ENCODE results near the gene GRK5. TPM values are rescaled to one million over a fixed set of nuclear protein-coding genes. Genes with fewer than 3 reads are reported as not detected.
A peak's percentile ranks its signal among the peaks of the same experiment; 100 is the strongest.

The GRK5 gene
- total RNA-seq, 1 donor from 2014 or later: 21.3 TPM

DNA sequence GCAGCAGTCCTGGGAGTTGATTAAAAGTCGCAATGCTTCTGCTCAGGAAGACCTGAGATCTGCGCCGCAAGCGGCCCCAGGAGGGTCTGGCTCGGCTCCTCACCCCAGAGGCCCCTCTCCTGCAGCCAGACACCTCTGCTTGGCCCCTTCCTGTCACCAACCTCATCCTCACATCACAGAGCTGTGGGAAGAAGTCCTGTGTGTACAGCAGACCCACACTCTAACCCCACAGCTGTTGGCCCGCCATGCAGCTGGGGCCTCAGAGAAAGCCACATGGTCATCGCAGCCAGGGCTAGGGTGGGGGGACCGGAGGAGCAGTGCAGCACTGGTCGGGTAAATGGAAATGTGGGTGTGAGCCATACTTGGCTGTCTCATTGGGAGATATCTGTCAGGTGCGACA lies 237.5 kb downstream of the GRK5 start:
- DNase-seq: no peak
- no peaks in the 10 kb centered on the region for H3K27me3 Mint-ChIP-seq
- POLR2A ChIA-PET: interaction anchor here (0.6 to 1.9 kb wide), 6 partner anchors 33 to 376 kb away, joined by 3 to 10 read pairs (median 7); partner anchors contain the start of gene GRK5
- H3K27ac Mint-ChIP-seq: no peak overlapping the region
- no peak for ATAC-seq (ENCODE audit: low read depth)
- intact Hi-C loops (cut with micrococcal nuclease): loop anchor here (1.0 to 5.0 kb wide), 7 partner anchors 17 to 412 kb away; no protein-coding TSS in a partner anchor
- no peak overlapping the region for H3K4me3 Mint-ChIP-seq
- TF ChIP-seq, protein P1, sequence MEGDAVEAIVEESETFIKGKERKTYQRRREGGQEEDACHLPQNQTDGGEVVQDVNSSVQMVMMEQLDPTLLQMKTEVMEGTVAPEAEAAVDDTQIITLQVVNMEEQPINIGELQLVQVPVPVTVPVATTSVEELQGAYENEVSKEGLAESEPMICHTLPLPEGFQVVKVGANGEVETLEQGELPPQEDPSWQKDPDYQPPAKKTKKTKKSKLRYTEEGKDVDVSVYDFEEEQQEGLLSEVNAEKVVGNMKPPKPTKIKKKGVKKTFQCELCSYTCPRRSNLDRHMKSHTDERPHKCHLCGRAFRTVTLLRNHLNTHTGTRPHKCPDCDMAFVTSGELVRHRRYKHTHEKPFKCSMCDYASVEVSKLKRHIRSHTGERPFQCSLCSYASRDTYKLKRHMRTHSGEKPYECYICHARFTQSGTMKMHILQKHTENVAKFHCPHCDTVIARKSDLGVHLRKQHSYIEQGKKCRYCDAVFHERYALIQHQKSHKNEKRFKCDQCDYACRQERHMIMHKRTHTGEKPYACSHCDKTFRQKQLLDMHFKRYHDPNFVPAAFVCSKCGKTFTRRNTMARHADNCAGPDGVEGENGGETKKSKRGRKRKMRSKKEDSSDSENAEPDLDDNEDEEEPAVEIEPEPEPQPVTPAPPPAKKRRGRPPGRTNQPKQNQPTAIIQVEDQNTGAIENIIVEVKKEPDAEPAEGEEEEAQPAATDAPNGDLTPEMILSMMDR (IDR thresholded peaks at IDR 0.05): no peak
- CTCF ChIA-PET: interaction anchor here (0.5 to 6.0 kb wide), 16 partner anchors 11 to 425 kb away, joined by 3 to 74 read pairs (median 5); partner anchors contain the start of genes GRK5 and RGS10
- peaks cover 47% of the 10 kb centered on the region for H3K36me3 Mint-ChIP-seq (ENCODE audit: low read depth)
- H3K4me1 Mint-ChIP-seq: peaks cover 25% of the 10 kb centered on the region
- no peaks in the 10 kb centered on the region for H3K9me3 Mint-ChIP-seq

GRCh38 chr10:119445311-119445934 lies 238.1 kb downstream of the GRK5 start:
- intact Hi-C loops (cut with micrococcal nuclease): loop anchor here (1.0 kb wide), 6 partner anchors 17 to 246 kb away; no protein-coding TSS in a partner anchor
- Mint-ChIP-seq H3K27me3 (no peaks in the 10 kb centered on the region), H3K4me1 (peaks cover 31% of the 10 kb centered on the region), H3K27ac (peak overlapping the region; percentile 61), H3K4me3 (no peak overlapping the region), H3K9me3 (no peaks in the 10 kb centered on the region), H3K36me3 (ENCODE audit: low read depth) (peaks cover 48% of the 10 kb centered on the region)
- CTCF ChIA-PET: interaction anchor here (0.5 to 6.0 kb wide), 18 partner anchors 11 to 424 kb away, joined by 3 to 74 read pairs (median 5); partner anchors contain the start of genes GRK5 and RGS10
- TF ChIP-seq, protein P1 (IDR thresholded peaks at IDR 0.05): peak; percentile 57
- POLR2A ChIA-PET: interaction anchor here (0.6 to 1.9 kb wide), 7 partner anchors 14 to 376 kb away, joined by 3 to 10 read pairs (median 6); partner anchors contain the start of gene GRK5
- peak; percentile 74 for DNase-seq
- ATAC-seq (ENCODE audit: low read depth): peak; percentile 70

DNA sequence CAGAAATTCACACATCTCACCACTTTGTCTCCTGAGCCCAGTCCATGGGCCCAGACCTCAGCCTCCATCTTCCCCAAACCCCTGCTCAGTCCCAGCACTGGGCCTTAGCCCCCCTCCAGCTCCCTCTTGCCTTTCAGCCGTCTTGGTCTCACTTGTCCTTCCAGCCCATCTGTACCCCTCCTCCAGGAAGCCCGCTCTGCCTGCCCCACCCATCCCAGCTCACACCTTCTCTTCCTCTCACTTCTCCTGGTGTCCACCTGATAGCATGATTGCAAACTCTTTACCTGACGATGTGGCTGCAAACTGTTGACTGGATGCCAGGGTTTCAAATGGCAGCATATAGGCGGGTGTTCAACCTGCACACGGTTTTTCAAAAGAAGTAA lies 238.6 kb downstream of the GRK5 start:
- intact Hi-C loops (cut with micrococcal nuclease): loop anchor here (1.0 kb wide), 6 partner anchors 16 to 247 kb away; no protein-coding TSS in a partner anchor
- Mint-ChIP-seq H3K27ac (no peak overlapping the region), H3K27me3 (no peaks in the 10 kb centered on the region), H3K4me3 (no peak overlapping the region), H3K36me3 (ENCODE audit: low read depth) (peaks cover 48% of the 10 kb centered on the region), H3K9me3 (no peaks in the 10 kb centered on the region), H3K4me1 (peaks cover 31% of the 10 kb centered on the region)
- ATAC-seq (ENCODE audit: low read depth): no peak
- TF ChIP-seq, protein P1 (IDR thresholded peaks at IDR 0.05): no peak
- POLR2A ChIA-PET: interaction anchor here (0.8 to 1.9 kb wide), 5 partner anchors 13 to 242 kb away, joined by 3 to 10 read pairs (median 8); partner anchors contain the start of gene GRK5
- CTCF ChIA-PET: interaction anchor here (0.8 to 6.0 kb wide), 12 partner anchors 25 to 247 kb away, joined by 3 to 74 read pairs (median 8); partner anchors contain the start of genes GRK5 and RGS10
- no peak for DNase-seq

DNA sequence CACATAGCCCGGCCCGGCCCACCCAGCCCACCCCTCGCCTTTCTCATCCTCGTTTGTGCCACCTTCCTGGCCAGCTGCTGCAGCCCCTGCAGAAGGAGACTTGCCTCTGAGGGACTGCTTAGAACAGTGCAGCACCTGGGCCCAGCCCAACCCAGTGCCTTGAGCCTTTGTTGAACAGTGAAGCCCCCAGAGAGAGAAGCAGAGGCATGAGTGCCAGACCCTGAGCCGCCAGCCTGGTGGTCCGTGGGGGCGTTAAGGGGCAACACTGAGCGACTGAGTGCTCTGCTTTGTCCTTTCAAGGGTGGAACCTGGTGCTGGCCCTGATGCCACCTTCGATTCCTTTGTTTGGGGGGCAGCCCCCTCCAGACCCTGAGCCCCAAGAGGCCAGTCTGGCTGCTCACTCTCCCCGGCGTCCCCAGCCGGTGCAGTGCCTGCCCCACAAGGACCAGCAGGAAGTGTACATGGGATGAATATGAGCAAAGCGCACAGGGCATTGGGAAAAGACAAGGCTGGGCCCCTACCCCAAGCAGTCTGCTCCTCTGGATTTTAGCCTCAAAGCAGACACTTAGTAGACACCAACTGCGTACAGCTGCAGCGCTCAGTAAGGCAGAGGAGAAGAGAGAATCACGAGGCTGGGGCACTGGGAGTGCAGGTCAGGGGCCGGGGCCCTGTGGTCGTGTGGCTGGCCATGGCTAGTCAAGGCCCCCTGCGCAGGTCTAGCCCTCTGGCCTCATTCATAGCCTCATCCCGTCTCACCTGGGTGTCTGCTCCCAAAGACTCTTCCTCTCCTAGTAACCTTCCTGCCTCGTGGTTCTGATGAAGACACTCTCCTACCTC lies 239.3 kb downstream of the GRK5 start:
- DNase-seq (no peak), ATAC-seq (ENCODE audit: low read depth) (no peak)
- H3K27ac Mint-ChIP-seq: no peak overlapping the region
- TF ChIP-seq, protein P1 (IDR thresholded peaks at IDR 0.05): no peak
- peaks cover 30% of the 10 kb centered on the region for H3K4me1 Mint-ChIP-seq
- intact Hi-C loops (cut with micrococcal nuclease): no loop called here
- ChIA-PET CTCF (interaction anchor here (2.1 to 6.0 kb wide), 6 partner anchors 28 to 248 kb away, joined by 8 to 74 read pairs (median 28); partner anchors contain the start of genes GRK5 and RGS10), POLR2A (interaction anchor here (0.8 to 1.9 kb wide), 3 partner anchors 13 to 240 kb away, joined by 3 to 10 read pairs (median 8); partner anchors contain the start of gene GRK5)
- H3K9me3 Mint-ChIP-seq: no peaks in the 10 kb centered on the region
- peaks cover 45% of the 10 kb centered on the region for H3K36me3 Mint-ChIP-seq (ENCODE audit: low read depth)
- H3K27me3 Mint-ChIP-seq: no peaks in the 10 kb centered on the region
- H3K4me3 Mint-ChIP-seq: no peak overlapping the region

Data from activated B cell treated with CpG ODN at 0.5 μM for 24 hours (primary cell).